Ishikawa (cell line): ENCODE data around the gene BTBD1.

ENCODE experiments used
- FOXM1 ChIP-seq: IDR thresholded peaks from 2 replicates; pipeline ENCODE4 v1.6.1; 2012; ENCODE audit warnings: low read depth, borderline replicate concordance
- TAF1 ChIP-seq: IDR thresholded peaks from 2 replicates; pipeline ENCODE4 v1.6.1; 2012; ENCODE audit warnings: low read depth, mild to moderate bottlenecking
- TCF12 ChIP-seq: IDR thresholded peaks from 2 replicates; pipeline ENCODE4 v1.6.1; 2012; ENCODE audit warnings: low read depth
- YY1 ChIP-seq: IDR thresholded peaks from 2 replicates; pipeline ENCODE4 v1.6.1; 2012; ENCODE audit warnings: low read depth
- TF ChIP-seq, protein P1 (sequence below): IDR thresholded peaks from 2 replicates; pipeline ENCODE4 v1.6.1; 2012; ENCODE audit warnings: low read depth, mild to moderate bottlenecking
- TF ChIP-seq, protein P2 (sequence below): IDR thresholded peaks from 2 replicates; pipeline ENCODE4 v1.6.1; 2012

DNA sequence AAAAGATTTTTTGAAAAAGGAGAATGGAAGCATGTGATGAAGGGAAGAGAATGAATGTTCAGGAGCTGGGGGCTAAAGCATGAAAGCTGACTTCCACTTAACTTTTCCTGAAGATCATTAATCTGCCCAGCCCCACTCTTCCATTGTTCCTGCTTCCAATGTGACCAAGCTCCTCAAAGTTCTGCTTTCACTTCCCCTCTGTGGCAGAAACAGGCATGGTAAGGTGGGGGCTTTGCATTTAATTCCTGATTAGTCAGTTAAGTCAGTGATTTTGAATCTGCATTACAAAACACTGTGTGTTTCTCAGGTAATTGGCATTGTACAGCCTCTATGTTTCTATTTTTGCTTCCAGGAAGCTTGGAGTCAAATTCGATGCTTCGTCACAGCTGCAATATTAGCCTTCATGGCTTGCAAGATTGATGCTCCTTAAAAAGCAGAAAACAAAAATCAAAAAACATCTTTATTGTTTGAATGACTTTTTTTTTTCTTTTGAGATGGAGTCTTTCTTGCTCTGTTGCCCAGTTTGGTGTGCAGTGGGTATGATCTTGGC is 33.1 kb upstream of the BTBD1 start:
- no peak for TF ChIP-seq TCF12
- TF ChIP-seq, protein P1, sequence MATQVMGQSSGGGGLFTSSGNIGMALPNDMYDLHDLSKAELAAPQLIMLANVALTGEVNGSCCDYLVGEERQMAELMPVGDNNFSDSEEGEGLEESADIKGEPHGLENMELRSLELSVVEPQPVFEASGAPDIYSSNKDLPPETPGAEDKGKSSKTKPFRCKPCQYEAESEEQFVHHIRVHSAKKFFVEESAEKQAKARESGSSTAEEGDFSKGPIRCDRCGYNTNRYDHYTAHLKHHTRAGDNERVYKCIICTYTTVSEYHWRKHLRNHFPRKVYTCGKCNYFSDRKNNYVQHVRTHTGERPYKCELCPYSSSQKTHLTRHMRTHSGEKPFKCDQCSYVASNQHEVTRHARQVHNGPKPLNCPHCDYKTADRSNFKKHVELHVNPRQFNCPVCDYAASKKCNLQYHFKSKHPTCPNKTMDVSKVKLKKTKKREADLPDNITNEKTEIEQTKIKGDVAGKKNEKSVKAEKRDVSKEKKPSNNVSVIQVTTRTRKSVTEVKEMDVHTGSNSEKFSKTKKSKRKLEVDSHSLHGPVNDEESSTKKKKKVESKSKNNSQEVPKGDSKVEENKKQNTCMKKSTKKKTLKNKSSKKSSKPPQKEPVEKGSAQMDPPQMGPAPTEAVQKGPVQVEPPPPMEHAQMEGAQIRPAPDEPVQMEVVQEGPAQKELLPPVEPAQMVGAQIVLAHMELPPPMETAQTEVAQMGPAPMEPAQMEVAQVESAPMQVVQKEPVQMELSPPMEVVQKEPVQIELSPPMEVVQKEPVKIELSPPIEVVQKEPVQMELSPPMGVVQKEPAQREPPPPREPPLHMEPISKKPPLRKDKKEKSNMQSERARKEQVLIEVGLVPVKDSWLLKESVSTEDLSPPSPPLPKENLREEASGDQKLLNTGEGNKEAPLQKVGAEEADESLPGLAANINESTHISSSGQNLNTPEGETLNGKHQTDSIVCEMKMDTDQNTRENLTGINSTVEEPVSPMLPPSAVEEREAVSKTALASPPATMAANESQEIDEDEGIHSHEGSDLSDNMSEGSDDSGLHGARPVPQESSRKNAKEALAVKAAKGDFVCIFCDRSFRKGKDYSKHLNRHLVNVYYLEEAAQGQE: no peak
- TF ChIP-seq FOXM1: no peak
- TF ChIP-seq, protein P2, sequence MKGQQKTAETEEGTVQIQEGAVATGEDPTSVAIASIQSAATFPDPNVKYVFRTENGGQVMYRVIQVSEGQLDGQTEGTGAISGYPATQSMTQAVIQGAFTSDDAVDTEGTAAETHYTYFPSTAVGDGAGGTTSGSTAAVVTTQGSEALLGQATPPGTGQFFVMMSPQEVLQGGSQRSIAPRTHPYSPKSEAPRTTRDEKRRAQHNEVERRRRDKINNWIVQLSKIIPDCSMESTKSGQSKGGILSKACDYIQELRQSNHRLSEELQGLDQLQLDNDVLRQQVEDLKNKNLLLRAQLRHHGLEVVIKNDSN: no peak
- TF ChIP-seq TAF1: no peak
- no peak for TF ChIP-seq YY1
